Endothelial cell of umbilical vein (primary cell): ENCODE data around the gene SELP.

Source experiments
- CTCF ChIP-seq, 2 donors: IDR thresholded peaks; 1 replicate in 1 of 2; 2 replicates in 1 of 2; pipeline ENCODE4 v1.5.1; 2011; ENCODE audit warnings: low read length in 2 of 2, mild to moderate bottlenecking in 2 of 2, moderate library complexity in 2 of 2, control low read depth in 1 of 2, inconsistent platforms in 1 of 2, low read depth in 1 of 2; ENCODE audit not compliant: insufficient read depth in 1 of 2; ENCODE audit errors: extremely low read depth in 1 of 2
- EZH2 ChIP-seq: IDR thresholded peaks from 2 replicates; pipeline ENCODE4 v1.6.1; 2012; ENCODE audit warnings: borderline replicate concordance, low read depth, mild to moderate bottlenecking, moderate library complexity, low read length, inconsistent platforms; ENCODE audit not compliant: severe bottlenecking
- JUN ChIP-seq: IDR thresholded peaks from 2 replicates; pipeline ENCODE4 v1.6.1; 2011; ENCODE audit warnings: borderline replicate concordance, low read depth; ENCODE audit not compliant: insufficient read length, insufficient read depth
- POLR2A ChIP-seq: IDR thresholded peaks from 2 replicates; pipeline ENCODE4 v1.6.1; 2012; ENCODE audit warnings: low read depth, mild to moderate bottlenecking, control low read depth, low read length
- POLR2AphosphoS5 ChIP-seq: IDR thresholded peaks from 2 replicates; pipeline ENCODE4 v1.6.1; 2012; ENCODE audit warnings: low read depth, mild to moderate bottlenecking, control low read depth, low read length, moderate library complexity; ENCODE audit not compliant: insufficient read depth

- TF ChIP-seq CTCF (IDR thresholded peaks at IDR 0.05; ENCODE audit: extremely low read depth in 1 of 2, insufficient read depth in 1 of 2, low read depth in 1 of 2, low read length in 2 of 2): no peak
- no peak for TF ChIP-seq POLR2A
- TF ChIP-seq EZH2: no peak
- no peak for TF ChIP-seq JUN
- no peak for TF ChIP-seq POLR2AphosphoS5
Observed at GRCh38 chr1:169604781-169605560, 25.0 kb downstream of the SELP start.
